ENCODE results near the gene GPI. TPM values are rescaled to one million over a fixed set of nuclear protein-coding genes. Genes with fewer than 3 reads are reported as not detected.

GPI gene
- total RNA-seq, 1 experiment from 2014 or later = 370 TPM

DNA sequence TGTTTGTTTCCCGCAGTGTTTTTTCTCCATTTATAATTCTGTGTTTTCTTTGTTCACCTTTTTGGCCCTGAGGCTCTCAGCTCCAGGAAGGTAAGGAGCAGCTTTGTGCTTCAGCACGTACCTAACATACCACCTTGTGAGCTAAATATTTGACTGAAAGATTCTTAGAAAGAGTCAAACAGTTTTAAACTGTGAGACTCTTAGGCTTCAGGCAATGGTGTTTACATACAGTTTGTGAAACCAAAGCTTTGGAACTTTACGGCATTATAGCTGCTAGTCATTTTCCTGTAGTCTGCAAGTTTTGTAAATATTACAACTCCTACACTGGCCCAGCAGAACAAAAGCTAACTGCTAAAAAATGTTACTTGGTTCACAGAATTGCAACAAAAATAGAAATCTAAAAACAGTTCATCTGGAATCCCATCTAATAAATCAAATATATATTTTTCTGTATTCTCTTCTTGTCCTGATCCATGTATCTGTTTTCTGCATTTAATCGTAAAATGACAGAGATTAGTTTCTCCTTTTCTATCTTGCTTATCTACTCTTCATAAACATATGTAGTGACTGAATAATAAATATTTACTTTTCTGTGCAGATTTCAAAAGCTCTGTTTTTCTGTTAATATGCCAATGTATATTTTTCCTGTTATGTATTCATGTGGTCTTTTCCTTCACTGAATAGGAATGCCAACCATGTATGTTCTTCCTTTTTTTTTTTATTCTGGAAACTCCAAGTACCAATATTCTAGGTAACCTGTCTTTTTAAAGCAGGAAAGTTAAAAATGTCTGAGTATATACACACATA is 38.8 kb upstream of the GPI start:
- no peaks in the 10 kb centered on the region for H3K9me3 ChIP-seq (ENCODE audit: control insufficient read depth, insufficient read depth, low read depth, low read length)
- no peaks in the 10 kb centered on the region for H3K27me3 ChIP-seq (ENCODE audit: control insufficient read depth, insufficient read depth, low read length)
- TF ChIP-seq POLR2AphosphoS5 (IDR thresholded peaks at IDR 0.05; ENCODE audit: low read depth, low read length) (no peak), SIN3A (IDR thresholded peaks at IDR 0.05; ENCODE audit: borderline replicate concordance, insufficient read depth, low read depth, low read length) (no peak), TCF7L2 (IDR thresholded peaks at IDR 0.05; ENCODE audit: low read depth, low read length) (no peak)
- TF ChIP-seq, protein P1, sequence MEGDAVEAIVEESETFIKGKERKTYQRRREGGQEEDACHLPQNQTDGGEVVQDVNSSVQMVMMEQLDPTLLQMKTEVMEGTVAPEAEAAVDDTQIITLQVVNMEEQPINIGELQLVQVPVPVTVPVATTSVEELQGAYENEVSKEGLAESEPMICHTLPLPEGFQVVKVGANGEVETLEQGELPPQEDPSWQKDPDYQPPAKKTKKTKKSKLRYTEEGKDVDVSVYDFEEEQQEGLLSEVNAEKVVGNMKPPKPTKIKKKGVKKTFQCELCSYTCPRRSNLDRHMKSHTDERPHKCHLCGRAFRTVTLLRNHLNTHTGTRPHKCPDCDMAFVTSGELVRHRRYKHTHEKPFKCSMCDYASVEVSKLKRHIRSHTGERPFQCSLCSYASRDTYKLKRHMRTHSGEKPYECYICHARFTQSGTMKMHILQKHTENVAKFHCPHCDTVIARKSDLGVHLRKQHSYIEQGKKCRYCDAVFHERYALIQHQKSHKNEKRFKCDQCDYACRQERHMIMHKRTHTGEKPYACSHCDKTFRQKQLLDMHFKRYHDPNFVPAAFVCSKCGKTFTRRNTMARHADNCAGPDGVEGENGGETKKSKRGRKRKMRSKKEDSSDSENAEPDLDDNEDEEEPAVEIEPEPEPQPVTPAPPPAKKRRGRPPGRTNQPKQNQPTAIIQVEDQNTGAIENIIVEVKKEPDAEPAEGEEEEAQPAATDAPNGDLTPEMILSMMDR (IDR thresholded peaks at IDR 0.05) = no peak
- TF ChIP-seq, protein P2, sequence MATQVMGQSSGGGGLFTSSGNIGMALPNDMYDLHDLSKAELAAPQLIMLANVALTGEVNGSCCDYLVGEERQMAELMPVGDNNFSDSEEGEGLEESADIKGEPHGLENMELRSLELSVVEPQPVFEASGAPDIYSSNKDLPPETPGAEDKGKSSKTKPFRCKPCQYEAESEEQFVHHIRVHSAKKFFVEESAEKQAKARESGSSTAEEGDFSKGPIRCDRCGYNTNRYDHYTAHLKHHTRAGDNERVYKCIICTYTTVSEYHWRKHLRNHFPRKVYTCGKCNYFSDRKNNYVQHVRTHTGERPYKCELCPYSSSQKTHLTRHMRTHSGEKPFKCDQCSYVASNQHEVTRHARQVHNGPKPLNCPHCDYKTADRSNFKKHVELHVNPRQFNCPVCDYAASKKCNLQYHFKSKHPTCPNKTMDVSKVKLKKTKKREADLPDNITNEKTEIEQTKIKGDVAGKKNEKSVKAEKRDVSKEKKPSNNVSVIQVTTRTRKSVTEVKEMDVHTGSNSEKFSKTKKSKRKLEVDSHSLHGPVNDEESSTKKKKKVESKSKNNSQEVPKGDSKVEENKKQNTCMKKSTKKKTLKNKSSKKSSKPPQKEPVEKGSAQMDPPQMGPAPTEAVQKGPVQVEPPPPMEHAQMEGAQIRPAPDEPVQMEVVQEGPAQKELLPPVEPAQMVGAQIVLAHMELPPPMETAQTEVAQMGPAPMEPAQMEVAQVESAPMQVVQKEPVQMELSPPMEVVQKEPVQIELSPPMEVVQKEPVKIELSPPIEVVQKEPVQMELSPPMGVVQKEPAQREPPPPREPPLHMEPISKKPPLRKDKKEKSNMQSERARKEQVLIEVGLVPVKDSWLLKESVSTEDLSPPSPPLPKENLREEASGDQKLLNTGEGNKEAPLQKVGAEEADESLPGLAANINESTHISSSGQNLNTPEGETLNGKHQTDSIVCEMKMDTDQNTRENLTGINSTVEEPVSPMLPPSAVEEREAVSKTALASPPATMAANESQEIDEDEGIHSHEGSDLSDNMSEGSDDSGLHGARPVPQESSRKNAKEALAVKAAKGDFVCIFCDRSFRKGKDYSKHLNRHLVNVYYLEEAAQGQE (IDR thresholded peaks at IDR 0.05; ENCODE audit: insufficient read depth in 1 of 2, low read depth in 2 of 2, low read length in 1 of 2) = no peak
- no peak for ATAC-seq
- no peak overlapping the region for H3K27ac ChIP-seq (ENCODE audit: low read length)
- H3K36me3 ChIP-seq (ENCODE audit: control insufficient read depth, insufficient read depth, low read length) = 0 out of 2 replicates have a peak, but pooled peaks cover 5% of the 10 kb centered on the region
- no peaks in the 10 kb centered on the region for H3K4me1 ChIP-seq (ENCODE audit: control insufficient read depth, insufficient read depth, low read length)
- in situ Hi-C loops (cut with HindIII; ENCODE audit: low pct_unique_long_range_greater_than_20kb, low sequenced_read_pairs) (no loop called here), intact Hi-C loops (cut with micrococcal nuclease; ENCODE audit: unreplicated experiment) (no loop called here)
- BruUV-seq (replicated peaks) = no TSS peak
- ChIA-PET POLR2A (interaction anchor here (0.7 kb wide), 1 partner anchor 16 kb away, joined by 4 read pairs; no protein-coding TSS in a partner anchor), CTCF (no interaction called here)
- H3K4me3 ChIP-seq (ENCODE audit: low read depth in 2 of 2, low read length in 2 of 2) = no peak overlapping the region
- no peak for DNase-seq (ENCODE audit: low read depth, low spot score)

DNA sequence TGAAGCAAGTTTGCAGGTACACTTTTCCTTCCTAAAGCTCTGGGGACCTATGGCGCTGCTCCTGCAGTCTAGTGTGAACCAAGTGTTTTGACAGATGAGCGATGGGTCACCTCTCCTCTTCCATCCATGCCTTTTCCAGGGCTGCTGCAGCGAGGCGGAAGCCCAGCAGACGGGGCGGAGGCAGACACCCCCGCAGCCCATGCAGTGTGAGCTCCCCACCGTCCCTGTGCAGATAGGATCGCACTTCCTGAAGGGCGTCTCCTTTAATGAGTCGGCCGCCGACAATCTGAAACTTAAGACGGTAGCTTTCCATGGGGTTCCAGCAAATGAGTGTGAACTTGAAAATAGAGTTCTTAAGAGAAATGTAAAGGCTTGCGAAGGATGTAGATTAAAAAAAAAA is 37.1 kb upstream of the GPI start:
- no peak overlapping the region for H3K27ac ChIP-seq (ENCODE audit: low read length)
- ChIA-PET POLR2A (no interaction called here), CTCF (no interaction called here)

More for the DNA sequence above, 37.1 kb upstream of the GPI start:
- in situ Hi-C loops (cut with HindIII; ENCODE audit: low pct_unique_long_range_greater_than_20kb, low sequenced_read_pairs) (no loop called here), intact Hi-C loops (cut with micrococcal nuclease; ENCODE audit: unreplicated experiment) (no loop called here)
- ATAC-seq = no peak
- H3K9me3 ChIP-seq (ENCODE audit: control insufficient read depth, insufficient read depth, low read depth, low read length) = no peaks in the 10 kb centered on the region
- no peak overlapping the region for H3K4me3 ChIP-seq (ENCODE audit: low read depth in 2 of 2, low read length in 2 of 2)
- no peak for DNase-seq (ENCODE audit: low read depth, low spot score)
- H3K36me3 ChIP-seq (ENCODE audit: control insufficient read depth, insufficient read depth, low read length) = 0 out of 2 replicates have a peak, but pooled peaks cover 5% of the 10 kb centered on the region
- H3K4me1 ChIP-seq (ENCODE audit: control insufficient read depth, insufficient read depth, low read length) = no peaks in the 10 kb centered on the region
- no TSS peak for BruUV-seq (replicated peaks)
- no peaks in the 10 kb centered on the region for H3K27me3 ChIP-seq (ENCODE audit: control insufficient read depth, insufficient read depth, low read length)
- TF ChIP-seq, protein P2 (IDR thresholded peaks at IDR 0.05; ENCODE audit: insufficient read depth in 1 of 2, low read depth in 2 of 2, low read length in 1 of 2) = no peak
- TF ChIP-seq, protein P1 (IDR thresholded peaks at IDR 0.05) = no peak
- TF ChIP-seq POLR2AphosphoS5 (IDR thresholded peaks at IDR 0.05; ENCODE audit: low read depth, low read length) (no peak), TCF7L2 (IDR thresholded peaks at IDR 0.05; ENCODE audit: low read depth, low read length) (no peak), SIN3A (IDR thresholded peaks at IDR 0.05; ENCODE audit: borderline replicate concordance, insufficient read depth, low read depth, low read length) (no peak)

All from Panc1 (cell line).